Measurements from ENCODE around the gene RUVBL1.

DNA sequence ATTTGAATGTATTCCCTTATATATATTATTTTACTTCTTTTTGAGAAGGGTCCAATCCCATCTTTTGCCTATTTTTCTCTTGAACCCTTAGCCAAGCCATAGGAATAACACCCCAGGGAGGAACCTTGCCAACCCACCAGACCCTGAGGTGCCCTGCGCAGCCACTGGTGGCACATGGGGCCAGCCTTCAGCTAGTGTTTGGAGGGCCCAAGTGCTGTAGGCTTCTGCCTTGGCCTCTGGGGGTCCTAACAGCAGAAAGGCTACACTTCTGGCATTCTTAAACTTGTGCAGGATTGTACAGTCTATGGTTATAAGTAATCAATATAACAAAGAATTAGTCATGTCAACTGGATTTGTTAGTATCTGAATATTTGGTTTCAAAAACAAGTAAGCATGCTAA lies 34.5 kb downstream of the RUVBL1 start:
- TF ChIP-seq, protein P1, sequence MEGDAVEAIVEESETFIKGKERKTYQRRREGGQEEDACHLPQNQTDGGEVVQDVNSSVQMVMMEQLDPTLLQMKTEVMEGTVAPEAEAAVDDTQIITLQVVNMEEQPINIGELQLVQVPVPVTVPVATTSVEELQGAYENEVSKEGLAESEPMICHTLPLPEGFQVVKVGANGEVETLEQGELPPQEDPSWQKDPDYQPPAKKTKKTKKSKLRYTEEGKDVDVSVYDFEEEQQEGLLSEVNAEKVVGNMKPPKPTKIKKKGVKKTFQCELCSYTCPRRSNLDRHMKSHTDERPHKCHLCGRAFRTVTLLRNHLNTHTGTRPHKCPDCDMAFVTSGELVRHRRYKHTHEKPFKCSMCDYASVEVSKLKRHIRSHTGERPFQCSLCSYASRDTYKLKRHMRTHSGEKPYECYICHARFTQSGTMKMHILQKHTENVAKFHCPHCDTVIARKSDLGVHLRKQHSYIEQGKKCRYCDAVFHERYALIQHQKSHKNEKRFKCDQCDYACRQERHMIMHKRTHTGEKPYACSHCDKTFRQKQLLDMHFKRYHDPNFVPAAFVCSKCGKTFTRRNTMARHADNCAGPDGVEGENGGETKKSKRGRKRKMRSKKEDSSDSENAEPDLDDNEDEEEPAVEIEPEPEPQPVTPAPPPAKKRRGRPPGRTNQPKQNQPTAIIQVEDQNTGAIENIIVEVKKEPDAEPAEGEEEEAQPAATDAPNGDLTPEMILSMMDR (IDR thresholded peaks at IDR 0.05; ENCODE audit: low read depth, low read length, missing input control): no peak
- TF ChIP-seq TAF1 (conservative IDR thresholded peaks at IDR 0.05): no peak

Measured in liver (tissue), 3 donors.